ENCODE results near the gene RAB4A.

DNA sequence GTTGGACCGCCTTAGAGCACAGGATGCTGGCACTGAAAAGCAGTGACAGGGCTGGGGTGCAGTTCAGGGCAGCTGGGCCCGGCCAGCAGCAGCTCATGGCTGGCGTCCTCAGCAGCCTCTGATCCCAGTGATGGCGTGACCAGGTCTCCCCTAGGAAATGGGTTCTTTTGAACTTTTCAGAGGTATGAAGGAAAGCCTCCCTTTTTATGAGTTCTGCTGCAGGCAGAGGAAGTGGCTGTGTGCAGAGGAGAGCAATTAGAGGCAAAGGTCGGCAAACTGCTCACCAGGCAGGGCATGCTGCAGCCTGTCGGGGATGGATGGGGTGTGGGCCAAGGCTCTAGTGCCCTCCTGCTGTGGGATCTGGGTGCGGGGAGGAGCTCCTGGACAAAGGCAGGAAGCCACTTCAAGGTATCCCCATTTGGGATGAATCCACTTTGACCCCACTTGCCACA is 45.6 kb upstream of the RAB4A start:
- TF ChIP-seq CTCF (IDR thresholded peaks at IDR 0.05) (no peak), POLR2A (IDR thresholded peaks at IDR 0.05) (no peak)

Measured in body of pancreas (tissue), 4 donors.